ENCODE results near the gene CLDN5. TPM values are rescaled to one million over a fixed set of nuclear protein-coding genes. Genes with fewer than 3 reads are reported as not detected.

The CLDN5 gene
- total and polyA plus RNA-seq, 2 of the 4 experiments (the other 2 are of a cell fraction), result 0.18 to 0.21 TPM

- ChIA-PET CTCF (no interaction called here), POLR2A (ENCODE audit: unreplicated experiment) (no interaction called here)
- Histone ChIP-seq H4K20me1 (ENCODE audit: insufficient read depth, low read length) (no peaks in the 10 kb centered on the region), H4K91ac (ENCODE audit: insufficient read depth, low read depth, low read length) (no peak overlapping the region), H3K56ac (ENCODE audit: extremely low read depth, insufficient read depth, low read length) (no peak overlapping the region), H4K8ac (ENCODE audit: low read depth in 2 of 2, low read length in 2 of 2) (no peak overlapping the region), H3K23ac (ENCODE audit: low read depth, low read length) (no peak overlapping the region), H3K18ac (ENCODE audit: low read depth, low read length) (no peak overlapping the region), H3K4ac (ENCODE audit: low read depth, low read length) (no peak overlapping the region), H3K9ac (ENCODE audit: low read depth, low read length) (no peak overlapping the region), H3K36me3 (ENCODE audit: control insufficient read depth, insufficient read depth, low read length) (no peaks in the 10 kb centered on the region), H2BK120ac (ENCODE audit: low read depth, low read length) (no peak overlapping the region), H3K27ac (ENCODE audit: insufficient read depth, low read length) (no peak overlapping the region), H3K4me1 (ENCODE audit: control insufficient read depth, insufficient read depth, low read length) (no peaks in the 10 kb centered on the region), H3K79me1 (ENCODE audit: low read depth in 1 of 2, low read length in 2 of 2) (no peaks in the 10 kb centered on the region), H2BK15ac (ENCODE audit: low read depth, low read length) (no peak overlapping the region), H4K5ac (ENCODE audit: low read depth, low read length) (no peak overlapping the region), H3K4me3 (ENCODE audit: insufficient read depth, low read depth, low read length) (no peak overlapping the region), H2AK9ac (replicated peaks; ENCODE audit: low read depth, low read length, poor library complexity) (no peak overlapping the region), H3K9me3 (ENCODE audit: control insufficient read depth, insufficient read depth, low read length) (no peaks in the 10 kb centered on the region), H3K14ac (replicated peaks; ENCODE audit: low read depth, low read length) (no peak overlapping the region), H2AK5ac (ENCODE audit: low read depth, low read length) (no peak overlapping the region), H3K27me3 (ENCODE audit: control insufficient read depth, insufficient read depth, low read length) (peaks cover 16% of the 10 kb centered on the region), H2BK20ac (ENCODE audit: low read depth, low read length) (no peak overlapping the region), H2BK5ac (ENCODE audit: low read depth, low read length, poor library complexity, severe bottlenecking) (no peak overlapping the region), H3K9me1 (ENCODE audit: insufficient read depth, low read length) (no peaks in the 10 kb centered on the region), H2AFZ (replicated peaks; ENCODE audit: low read length, poor library complexity) (no peak overlapping the region), H3K4me2 (ENCODE audit: low read depth, low read length) (no peak overlapping the region)
- TF ChIP-seq RFX5 (IDR thresholded peaks at IDR 0.05; ENCODE audit: low read depth, low read length) (no peak), MAFK (IDR thresholded peaks at IDR 0.05; ENCODE audit: low read depth, low read length) (no peak), RCOR1 (IDR thresholded peaks at IDR 0.05; ENCODE audit: insufficient replicate concordance, low read length) (no peak), RAD21 (IDR thresholded peaks at IDR 0.05; ENCODE audit: low read length) (no peak)
- TF ChIP-seq, protein P1, sequence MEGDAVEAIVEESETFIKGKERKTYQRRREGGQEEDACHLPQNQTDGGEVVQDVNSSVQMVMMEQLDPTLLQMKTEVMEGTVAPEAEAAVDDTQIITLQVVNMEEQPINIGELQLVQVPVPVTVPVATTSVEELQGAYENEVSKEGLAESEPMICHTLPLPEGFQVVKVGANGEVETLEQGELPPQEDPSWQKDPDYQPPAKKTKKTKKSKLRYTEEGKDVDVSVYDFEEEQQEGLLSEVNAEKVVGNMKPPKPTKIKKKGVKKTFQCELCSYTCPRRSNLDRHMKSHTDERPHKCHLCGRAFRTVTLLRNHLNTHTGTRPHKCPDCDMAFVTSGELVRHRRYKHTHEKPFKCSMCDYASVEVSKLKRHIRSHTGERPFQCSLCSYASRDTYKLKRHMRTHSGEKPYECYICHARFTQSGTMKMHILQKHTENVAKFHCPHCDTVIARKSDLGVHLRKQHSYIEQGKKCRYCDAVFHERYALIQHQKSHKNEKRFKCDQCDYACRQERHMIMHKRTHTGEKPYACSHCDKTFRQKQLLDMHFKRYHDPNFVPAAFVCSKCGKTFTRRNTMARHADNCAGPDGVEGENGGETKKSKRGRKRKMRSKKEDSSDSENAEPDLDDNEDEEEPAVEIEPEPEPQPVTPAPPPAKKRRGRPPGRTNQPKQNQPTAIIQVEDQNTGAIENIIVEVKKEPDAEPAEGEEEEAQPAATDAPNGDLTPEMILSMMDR (conservative IDR thresholded peaks at IDR 0.05; ENCODE audit: low read depth, low read length), result no peak
- in situ Hi-C loops (cut with MboI; ENCODE audit: low sequenced_read_pairs) (no loop called here), intact Hi-C loops (cut with micrococcal nuclease) (no loop called here), dilution Hi-C loops (cut with HindIII; ENCODE audit: low sequenced_read_pairs, unreplicated experiment) (no loop called here)
- DNase-seq, result no peak
- WGBS, 2 experiments (ENCODE audit: extremely low coverage in 2 of 2, insufficient read length in 1 of 2), result 83% methylated on average over 1 of the region's 5 CpGs; no CpG with 5 or more reads in 1 of the 2 experiments
- ATAC-seq (ENCODE audit: low read depth), result no peak
- BruUV-seq (replicated peaks), result no TSS peak
Observed at GRCh38 chr22:19537941-19538488, 13.8 kb upstream of the CLDN5 start.
